EH (cell line): Measurements from ENCODE around the gene SLC50A1.

Experiments used
- DNase-seq: peaks from one replicate; pipeline ENCODE4 v3.0.0-alpha.2; 2015; ENCODE audit warnings: low read depth

Gene SLC50A1

DNA sequence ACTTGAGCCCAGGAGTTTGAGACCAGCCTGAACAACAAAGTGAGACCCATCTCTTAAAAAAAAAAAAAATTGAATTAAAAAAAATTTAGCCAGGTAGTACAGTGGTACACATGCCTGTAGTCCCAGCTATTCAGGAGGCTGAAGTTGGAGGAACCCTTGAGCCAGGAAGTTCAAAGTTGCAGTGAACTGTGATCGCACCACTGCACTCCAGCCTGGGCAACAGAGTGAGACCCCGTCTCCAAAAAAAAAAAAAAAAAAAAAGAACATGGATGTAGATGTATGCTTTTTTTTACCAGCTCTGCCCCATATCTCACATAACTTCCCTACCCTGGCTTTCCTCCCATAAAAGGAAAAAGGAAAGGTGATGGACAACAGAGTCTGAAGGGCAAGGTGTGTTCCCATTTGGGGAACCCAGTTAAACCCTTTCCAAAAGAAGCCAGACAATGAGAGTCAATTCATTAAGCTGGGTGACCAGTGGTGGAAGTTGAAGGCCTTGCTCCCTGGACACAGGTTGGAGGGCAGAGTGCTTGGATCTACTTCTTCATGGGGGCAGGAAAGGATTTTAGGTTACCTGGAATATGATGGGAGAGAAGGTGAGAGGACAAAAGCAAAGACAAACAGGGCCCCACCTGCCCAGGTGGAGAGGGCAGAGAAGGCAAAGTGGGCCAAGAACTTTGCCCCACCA lies 34.6 kb downstream of the SLC50A1 start:
- DNase-seq: no peak

DNA sequence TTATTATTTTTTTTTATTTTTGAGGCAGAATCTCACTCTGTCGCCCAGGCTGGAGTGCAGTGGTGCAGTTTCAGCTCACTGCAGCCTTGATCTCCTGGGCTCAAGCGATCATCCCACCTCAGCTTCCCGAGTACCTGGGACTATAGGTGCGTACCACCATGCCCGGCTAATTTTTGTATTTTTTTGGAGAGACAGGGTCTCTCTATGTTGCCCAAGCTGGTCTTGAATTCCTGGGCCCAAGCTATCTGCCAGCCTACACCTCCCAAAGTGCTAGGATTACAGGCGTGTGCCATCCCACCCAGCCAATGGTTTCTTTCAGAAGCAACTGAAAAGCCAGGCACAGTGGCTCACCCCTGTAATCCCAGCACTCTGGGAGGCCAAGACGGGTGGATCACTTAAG lies 35.2 kb downstream of the SLC50A1 start:
- DNase-seq: no peak

DNA sequence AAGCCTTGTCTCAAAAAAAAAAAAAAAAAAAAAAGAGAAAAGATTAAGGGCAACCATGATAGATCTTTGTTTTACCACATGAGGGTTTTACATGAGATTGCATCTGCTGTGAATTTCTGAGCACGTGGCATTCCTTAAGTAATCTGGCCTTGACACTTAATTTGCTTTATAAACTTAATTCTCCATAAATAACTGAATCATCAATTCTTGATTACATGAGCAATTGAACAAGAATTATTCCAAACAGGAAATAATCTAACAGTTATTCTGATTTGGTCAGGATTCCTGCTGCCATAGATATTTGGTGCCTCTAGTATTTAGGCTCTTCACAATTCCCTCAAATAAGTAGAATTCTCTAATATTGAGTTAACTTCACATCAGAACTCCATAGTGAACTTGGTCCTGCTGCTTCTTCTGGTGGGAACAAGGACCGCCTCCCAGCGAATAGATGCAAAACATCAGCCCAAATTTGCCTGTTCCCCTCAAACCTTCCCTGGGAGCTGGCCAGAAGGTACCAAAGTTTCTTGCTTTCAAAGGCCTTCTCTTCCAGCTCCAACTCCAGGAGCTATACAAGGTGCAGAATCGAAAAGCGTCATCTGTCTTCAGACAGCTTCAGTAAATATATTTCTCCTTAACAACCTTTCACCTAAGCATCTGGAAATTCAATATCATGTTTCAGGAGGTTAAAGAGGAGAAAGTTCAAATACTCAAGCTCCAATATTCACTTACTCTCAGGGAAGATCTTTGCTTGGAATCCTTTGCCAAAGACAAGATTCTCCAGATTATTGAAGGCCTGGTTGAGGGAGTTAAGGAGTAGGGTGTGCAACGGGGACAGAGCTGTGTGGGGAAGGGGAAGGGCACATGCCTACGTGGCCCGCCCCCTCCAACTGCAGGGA lies 36.4 kb downstream of the SLC50A1 start:
- no peak for DNase-seq

DNA sequence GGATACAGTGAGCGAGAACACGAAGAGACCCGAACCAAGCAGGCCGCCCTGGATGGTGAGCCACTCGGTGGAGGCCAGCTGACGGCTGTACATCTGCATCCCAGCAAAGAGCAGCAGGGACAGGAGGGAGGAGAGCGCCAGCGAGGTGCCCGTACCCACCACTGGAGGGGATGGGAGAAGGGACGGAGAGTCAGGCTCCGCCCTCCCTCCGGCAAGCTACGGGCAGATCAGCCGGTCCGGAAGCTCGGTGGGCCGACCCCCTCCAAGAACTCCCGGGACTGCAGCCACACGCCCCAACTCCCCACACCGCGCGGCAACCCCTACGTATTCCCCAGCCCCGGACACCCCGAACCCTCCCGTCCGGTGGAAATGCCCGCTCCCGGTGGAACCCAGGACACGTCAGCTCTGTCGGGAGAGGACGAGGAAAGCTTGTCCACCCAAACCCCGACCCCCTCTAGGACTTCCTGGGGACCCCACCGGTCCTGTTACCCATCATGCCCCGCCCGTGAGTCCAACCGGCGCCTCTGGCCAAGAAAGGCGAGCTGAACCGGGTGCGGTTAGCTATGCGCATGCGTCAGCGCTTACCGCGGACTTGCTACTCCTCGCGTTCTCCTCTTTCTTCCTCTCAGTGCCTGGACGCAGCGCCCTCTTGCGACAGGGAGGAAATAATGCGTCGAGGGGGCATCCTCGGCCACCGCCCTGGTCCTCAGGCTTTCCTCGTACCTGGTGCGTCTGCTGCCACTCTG lies 37.3 kb downstream of the SLC50A1 start, which contains the start of gene KRTCAP2:
TSS of gene KRTCAP2 (minus strand) at position 573 of the 746 bp plus-strand sequence. CDS start at position 493, 80 bp downstream.
- peak; percentile 96 for DNase-seq

DNA sequence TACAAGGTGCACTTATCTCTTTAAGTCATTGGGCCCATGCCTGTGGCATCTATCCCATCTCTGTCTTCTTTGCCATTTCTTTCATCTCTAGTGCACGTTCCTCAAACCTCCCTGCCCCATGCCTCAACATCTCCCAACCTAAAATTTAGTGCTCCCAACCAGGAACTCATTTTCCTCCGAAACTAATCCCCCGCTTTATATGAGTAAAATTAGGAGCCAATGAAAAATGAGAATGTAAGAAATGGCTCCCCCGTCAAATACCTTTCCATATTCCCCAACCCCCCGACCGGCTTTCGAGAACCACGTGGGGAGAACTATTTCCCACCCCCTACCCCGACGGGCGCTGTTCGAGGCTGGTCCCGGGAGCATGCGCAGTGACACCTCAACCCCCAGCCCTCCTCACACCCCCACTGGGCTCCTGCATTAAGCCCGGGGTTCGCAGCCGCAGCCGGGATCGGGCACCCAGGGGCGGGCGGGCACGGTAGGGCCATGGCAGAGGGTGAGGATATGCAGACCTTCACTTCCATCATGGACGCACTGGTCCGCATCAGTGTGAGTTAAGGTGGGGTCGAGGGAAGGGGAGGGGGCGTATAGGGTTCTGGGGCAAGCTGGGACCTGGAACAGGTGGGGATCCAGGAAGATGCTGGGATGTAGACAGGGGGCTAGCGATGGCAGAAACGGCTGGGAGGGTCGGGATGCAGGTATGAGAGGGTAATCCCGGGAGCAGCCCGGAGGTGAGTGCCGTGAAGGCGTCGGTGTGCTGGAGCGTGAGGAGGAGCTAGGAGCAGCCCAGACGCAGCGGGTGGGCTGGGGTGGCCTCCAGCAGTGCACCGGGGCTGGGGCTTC lies 38.0 kb downstream of the SLC50A1 start, which contains the start of gene TRIM46:
TSS of gene TRIM46 (plus strand) at position 372 of the 846 bp plus-strand sequence. CDS start at position 490, 118 bp downstream.
- peak; percentile 79 for DNase-seq

DNA sequence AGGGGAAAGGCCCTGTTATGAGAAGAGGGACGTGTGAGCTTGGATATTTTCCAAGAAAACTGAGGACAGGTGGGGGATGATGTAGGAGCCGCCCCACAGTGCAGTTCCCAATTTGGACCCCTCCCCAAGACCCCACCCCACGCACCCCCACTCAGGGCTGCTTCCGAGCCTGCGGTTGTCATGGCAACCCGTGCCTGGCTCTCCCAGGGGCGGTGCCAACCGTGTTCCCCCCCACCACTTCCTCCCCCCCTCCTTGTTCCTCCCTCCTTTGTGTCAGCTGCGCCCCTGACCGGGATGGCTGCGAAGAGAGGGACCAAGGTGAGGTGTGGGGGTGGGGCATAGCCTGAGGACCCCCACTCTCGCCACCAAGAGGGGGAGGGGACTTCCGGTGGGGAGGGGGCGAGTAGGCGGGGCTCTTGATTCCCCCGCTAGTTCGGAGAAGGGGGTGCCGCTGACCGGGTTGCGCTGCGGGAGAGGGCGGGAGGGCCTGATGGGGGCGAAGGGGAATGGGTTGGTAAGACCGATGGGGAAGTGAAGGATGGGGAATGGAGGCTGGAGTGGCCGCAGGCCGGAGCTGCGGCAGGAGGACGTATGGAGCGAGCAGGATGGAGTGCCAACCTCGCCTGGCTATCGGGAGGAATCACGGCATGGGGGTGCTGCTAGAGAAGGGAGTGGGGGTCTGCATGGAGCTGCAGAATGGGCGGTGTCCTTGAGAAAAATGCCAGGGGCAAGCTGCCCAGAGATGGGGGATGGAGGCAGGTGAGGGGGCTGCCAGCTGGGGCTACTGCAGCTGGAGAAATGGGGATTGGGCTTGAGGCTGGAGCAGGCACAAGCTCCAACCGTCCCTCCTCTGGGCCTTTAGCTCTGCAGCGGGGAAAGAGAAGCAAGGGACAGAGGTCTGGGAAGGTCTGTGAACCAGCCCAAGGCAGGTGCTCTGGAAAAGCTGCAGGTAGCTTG lies 39.0 kb downstream of the SLC50A1 start:
- peak; percentile 66 for DNase-seq

DNA sequence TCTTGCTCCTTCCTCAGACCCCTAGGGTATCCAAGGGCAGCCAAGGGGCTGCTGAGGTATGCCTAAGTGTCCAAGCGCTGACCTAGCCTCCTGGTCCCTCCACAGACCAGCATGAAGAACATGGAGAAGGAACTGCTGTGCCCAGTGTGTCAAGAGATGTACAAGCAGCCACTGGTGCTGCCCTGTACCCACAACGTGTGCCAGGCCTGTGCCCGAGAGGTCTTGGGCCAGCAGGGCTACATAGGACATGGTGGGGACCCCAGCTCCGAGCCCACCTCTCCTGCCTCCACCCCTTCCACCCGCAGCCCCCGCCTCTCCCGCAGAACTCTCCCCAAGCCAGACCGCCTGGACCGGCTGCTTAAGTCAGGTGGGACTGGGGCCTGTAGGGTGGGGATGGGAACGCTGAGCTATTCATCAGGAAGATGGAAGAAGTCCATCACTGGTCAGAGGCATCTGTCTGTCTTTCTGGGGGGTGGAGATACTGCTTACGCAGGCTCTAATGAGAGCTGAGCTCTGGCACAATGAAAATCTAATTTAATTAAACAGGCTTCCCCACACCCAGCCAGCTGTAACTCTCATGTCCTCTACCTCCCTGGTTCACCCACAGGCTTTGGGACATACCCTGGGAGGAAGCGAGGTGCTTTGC lies 39.8 kb downstream of the SLC50A1 start:
- no peak for DNase-seq

DNA sequence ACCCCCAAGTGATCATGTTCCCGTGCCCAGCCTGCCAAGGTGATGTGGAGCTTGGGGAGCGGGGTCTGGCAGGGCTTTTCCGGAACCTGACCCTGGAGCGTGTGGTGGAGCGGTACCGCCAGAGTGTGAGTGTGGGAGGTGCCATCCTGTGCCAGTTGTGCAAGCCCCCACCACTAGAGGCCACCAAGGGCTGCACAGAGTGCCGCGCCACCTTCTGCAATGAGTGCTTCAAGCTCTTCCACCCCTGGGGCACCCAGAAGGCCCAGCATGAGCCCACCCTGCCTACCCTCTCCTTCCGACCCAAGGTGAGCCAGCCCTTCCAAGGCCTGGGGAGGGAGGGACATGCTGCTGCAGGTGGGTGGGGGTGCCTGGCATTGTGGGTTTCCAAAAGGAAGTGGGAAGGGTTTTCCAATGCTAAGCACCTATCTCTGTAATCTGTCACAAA lies 40.3 kb downstream of the SLC50A1 start:
- DNase-seq: no peak

DNA sequence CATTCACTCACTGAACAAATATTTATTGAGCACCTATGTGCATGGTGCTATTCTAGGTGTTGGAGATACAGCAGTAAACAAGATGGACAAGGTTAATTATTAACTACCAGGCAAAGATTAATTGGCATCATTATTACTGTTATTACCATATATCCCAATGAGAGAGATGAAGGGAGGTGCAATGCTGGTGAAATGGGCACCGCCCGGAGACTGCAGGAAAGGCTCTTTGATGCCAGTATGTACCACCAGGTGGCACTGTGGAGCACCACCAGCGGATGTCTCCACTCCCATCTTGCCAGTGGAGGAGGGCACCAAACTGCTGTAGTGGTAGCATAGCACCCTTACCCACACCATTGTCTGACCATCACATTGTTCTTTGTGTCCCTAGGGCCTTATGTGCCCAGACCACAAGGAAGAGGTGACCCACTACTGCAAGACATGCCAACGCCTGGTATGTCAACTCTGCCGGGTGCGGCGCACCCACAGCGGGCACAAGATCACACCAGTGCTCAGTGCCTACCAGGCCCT lies 41.0 kb downstream of the SLC50A1 start:
- DNase-seq: peak; percentile 79

DNA sequence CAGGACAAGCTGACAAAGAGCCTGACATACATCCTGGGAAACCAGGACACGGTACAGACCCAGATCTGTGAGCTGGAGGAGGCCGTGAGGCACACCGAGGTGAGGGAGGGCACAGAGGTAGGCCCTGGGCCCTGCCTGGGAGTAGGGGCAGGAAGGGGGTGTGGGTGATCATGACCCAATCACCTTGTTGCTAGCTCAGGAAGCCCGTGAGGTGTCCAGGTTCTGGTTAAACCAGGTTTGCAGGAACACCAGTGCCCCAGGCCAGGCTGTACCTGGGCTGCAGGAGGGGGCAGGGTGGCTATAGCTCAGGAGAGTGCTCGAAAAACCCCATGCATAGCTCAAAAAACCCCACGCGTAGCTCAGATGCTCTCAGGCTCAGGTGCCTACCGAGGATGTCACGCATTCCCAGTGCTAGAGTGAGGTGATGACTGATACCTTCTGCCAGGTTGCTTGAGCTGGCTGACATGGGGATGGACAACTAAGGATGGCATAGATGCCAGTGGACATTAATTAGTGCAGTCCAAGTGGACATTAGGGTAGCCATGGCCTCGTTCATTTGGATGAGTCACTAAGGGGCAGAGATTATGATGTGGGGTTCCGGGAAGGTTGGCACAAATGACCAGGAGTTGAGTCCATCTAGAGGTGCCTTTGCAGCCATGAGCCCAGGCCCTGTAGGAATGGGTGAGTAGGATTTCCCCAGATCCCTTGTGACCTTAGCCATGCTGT lies 41.7 kb downstream of the SLC50A1 start:
- no peak for DNase-seq

DNA sequence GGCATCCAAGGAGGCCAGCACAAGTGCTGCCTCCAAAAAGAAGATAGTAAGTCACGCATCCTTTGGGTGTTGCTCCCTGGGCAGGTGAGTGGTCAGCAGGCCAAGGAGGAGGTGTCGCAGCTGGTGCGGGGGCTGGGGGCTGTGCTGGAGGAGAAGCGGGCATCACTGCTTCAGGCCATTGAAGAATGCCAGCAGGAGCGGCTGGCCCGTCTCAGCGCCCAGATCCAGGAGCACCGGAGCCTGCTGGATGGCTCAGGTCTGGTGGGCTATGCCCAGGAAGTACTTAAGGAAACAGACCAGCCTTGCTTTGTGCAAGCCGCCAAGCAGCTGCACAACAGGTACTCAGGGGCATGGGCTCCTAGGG lies 42.2 kb downstream of the SLC50A1 start:
- DNase-seq: no peak

DNA sequence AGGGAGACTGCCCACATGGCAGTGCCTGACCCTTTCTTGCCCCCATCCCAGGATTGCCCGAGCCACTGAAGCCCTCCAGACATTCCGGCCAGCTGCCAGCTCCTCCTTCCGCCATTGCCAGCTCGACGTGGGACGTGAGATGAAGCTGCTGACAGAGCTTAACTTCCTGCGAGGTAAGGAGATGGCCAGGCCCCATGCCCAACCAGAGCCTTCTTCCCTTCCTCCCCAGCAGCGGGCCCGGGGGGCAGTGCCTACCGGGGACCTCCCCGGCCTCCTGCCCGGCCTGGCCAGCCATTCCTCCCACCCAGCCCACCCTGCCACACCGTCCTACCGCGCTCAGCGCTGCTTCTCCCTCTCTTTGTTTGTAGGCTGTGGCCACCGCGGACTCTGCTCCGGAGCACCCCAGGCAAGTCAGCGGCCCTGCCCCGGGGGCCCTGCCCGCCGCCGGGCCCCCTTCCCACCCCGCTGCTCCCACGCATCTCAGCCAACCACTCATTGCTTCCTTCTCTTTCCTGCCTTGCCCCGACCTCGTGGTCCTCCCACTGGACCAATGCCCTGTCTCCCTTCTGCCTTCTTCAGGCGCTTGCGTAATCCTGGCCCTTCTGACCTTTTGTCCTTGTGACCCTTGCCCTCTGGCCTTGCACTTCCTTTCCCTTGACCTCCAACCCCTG lies 42.9 kb downstream of the SLC50A1 start:
- DNase-seq: no peak

DNA sequence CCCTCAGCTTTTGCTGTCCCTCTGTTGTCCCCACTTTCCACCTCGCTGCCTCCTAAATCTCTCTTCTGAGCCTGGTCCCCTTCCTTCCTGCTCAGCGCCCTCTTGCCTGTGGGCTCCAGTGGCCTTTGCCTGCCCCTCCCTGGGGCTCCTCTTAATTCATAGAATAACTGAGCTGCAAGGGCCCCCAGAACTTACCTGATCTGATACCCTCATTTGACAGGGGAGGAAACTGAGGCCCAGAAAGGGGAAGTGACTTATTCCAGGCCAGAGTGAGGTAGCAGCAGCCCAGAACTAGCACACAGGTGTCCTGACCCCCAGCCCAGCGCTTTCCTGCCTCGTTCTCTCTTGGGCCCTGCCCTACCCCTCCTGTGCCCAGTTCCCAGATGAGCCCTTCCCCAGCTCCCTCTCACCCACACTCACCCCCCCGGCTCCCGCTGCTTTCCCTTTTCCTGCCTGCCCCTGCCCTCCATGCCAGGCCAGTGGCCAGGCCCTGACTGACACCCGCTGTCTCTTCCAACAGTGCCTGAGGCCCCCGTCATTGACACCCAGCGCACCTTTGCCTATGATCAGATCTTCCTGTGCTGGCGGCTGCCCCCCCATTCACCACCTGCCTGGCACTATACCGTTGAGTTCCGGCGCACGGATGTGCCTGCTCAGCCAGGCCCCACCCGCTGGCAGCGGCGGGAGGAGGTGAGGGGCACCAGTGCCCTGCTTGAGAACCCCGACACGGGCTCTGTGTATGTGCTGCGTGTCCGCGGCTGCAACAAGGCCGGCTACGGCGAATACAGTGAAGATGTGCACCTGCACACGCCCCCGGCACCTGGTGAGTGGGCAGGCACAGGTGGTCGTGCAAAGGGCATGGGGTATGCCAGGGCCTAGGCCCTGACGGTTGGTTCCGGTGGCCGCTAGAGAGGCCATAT lies 43.7 kb downstream of the SLC50A1 start:
- DNase-seq: no peak

DNA sequence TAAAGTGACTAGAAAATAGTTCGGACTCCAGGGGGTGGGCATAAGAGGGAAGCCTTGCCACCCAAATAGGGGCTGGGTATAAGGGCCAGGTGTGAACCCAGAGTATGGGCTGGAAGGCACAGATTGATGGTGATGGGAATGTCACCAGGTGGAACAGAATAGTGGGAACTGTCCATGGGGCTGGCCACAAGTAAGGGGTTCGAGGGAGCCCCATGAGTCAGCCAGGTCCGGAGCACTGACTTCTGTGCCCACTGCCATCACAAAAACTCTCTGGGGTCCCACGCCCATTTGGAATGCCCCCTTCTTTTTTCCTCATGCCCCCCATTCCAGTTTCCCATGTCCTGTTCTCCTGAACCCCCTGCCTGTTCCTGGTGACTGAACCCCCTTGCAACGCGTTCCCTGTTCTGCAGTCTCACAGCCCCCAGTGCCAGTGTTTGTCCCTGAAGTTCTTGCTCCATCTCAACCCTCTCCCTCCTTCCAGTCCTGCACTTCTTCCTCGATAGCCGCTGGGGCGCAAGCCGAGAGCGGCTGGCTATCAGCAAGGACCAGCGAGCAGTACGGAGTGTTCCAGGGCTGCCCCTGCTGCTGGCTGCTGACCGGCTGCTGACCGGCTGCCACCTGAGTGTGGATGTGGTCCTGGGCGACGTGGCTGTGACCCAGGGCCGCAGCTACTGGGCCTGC lies 45.9 kb downstream of the SLC50A1 start:
- no peak for DNase-seq

DNA sequence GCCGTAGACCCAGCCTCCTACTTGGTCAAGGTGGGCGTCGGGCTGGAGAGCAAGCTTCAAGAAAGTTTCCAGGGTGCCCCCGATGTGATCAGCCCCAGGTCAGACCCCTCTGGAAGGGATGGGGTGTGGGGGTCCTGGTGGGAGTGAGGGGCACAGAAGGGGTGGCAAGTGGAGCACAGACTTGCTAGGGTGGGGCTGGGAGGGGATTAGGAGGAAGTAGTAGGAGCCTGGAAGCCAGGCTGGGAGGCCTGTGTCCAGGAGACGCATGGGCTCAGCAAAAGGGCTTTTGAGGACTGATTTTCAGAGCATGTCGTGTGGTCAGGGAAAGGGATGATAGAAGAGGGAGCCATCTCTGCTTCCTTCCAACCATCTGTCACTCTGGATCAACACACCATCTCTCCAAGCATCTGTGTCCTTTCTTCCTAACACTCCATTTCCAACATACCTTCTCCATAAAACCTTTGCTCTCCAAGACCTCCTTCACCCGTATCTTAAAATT lies 46.4 kb downstream of the SLC50A1 start:
- no peak for DNase-seq

DNA sequence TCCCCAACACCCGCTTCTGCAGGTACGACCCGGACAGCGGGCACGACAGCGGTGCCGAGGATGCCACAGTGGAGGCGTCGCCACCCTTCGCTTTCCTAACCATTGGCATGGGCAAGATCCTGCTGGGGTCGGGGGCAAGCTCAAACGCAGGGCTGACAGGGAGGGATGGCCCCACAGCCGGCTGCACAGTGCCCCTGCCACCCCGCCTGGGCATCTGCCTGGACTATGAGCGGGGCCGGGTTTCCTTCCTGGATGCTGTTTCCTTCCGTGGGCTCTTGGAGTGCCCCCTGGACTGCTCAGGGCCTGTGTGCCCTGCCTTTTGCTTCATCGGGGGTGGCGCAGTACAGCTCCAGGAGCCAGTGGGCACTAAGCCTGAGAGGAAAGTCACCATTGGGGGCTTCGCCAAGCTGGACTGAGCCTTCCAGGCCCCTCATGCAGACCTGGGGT lies 48.1 kb downstream of the SLC50A1 start:
- no peak for DNase-seq
